Tibial nerve (tissue), 4 donors: ENCODE measurements around the gene KLF18.

Experiments
- CTCF ChIP-seq, 5 experiments: fragments of 200-600 bp in 3 of 5; fragments of 450-650 bp in 2 of 5; sonication (generic) in 3 of 5; IDR thresholded peaks; one replicate each; pipeline ENCODE4 v1.5.1; 2016 to 2019; ENCODE audit warnings: antibody characterized with exemption in 5 of 5, mild to moderate bottlenecking in 3 of 5, moderate library complexity in 2 of 5
- EP300 ChIP-seq, 2 donors: sonication (generic); formaldehyde crosslinking; IDR thresholded peaks; one replicate each; pipeline ENCODE4 v1.6.1; 2017; ENCODE audit warnings: antibody characterized with exemption in 2 of 2, mild to moderate bottlenecking in 1 of 2
- POLR2A ChIP-seq, 2 donors: fragments of 450-650 bp; IDR thresholded peaks; one replicate each; pipeline ENCODE4 v1.6.1; 2017; ENCODE audit warnings: antibody characterized with exemption in 2 of 2, mild to moderate bottlenecking in 2 of 2, moderate library complexity in 2 of 2

- TF ChIP-seq CTCF (IDR thresholded peaks at IDR 0.05) (no peak), EP300 (IDR thresholded peaks at IDR 0.05) (no peak), POLR2A (IDR thresholded peaks at IDR 0.05) (no peak)
These were observed 27.2 kb upstream of the KLF18 start for GRCh38 chr1:44168520-44169098.
